Jurkat, Clone E6-1 (cell line): ENCODE data around the gene CDIP1. TPM values are rescaled to one million over a fixed set of nuclear protein-coding genes. Genes with fewer than 3 reads are reported as not detected.
"Not testable (repeated sequence)": the region's sequence is repeated elsewhere in the genome, so short reads cannot be mapped to it uniquely, and the experiment has no call there.

Experiments
- DNase-seq: peaks from one replicate; pipeline ENCODE4 v3.0.0-alpha.2; 2011; ENCODE audit warnings: low read depth, low spot score
- H3K4me3 ChIP-seq: 2 replicates; pipeline ENCODE4 v1.5.1; 2011; ENCODE audit warnings: mild to moderate bottlenecking, low read length, control low read depth, moderate library complexity
- polyA plus RNA-seq: library from polyadenylated mRNA; unstranded; fragments of >200 nt; gene quantifications from one replicate; pipeline ENCODE4 v1.2.1, GENCODE V29; 2012; ENCODE audit warnings: missing spikeins; ENCODE audit not compliant: insufficient read length, insufficient read depth

CDIP1 gene
- polyA plus RNA-seq, result 26.7 TPM

DNA sequence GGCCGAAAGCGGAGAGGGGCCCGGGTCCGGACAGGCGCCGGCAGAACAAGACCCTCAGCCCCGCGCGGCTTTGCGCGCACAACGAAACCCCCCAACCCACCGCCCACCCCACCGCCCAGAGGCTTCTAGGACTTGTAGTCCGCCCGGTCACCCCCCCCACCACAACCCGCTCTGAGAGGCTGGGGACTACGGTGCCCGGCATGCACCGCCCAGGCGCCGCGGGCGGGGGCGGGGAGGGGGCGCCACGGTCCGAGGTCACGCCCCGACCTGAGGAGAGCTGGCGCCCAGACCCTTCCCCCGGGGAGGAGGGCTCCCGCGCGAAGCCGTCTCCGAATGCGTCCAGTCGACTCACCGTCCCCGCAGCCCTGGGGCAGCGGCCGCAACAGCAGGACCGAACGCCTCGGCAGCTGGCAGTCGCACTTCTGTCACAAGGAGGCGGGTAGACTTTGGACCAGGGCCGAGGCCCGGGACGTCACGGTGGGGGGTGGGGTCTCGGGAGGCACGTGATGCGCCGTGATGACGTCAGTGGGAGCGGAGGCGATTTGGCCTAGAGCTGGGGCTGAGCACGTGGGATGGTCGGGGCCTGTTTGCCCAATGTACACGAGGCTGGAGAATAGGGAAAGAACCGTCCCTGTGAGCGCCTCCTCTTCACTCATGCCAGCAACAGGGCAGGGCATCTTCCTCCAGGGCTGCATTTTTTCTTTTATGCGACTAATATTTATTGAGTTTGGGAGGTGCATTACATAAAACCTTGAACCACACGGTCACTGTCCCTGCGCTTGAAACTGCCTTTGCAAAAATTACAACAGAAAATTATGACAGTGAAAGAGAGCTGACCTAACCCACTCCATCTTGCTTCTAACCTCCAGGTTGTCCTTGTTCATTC, at the start of gene CDIP1:
Gene CDIP1 (minus strand): TSS at position 424 of the 886 bp plus-strand sequence. CDS start 24,643 bp downstream, outside the sequence.
- peak; percentile 83 for DNase-seq

GRCh38 chr16:4586291-4586690, 47.7 kb upstream of the CDIP1 start:
- DNase-seq, result no peak
- no peak overlapping the region for H3K4me3 ChIP-seq

More for the DNA sequence above, at the start of gene CDIP1:
- H3K4me3 ChIP-seq, result peak within 1 kb of the TSS; percentile 53

DNA sequence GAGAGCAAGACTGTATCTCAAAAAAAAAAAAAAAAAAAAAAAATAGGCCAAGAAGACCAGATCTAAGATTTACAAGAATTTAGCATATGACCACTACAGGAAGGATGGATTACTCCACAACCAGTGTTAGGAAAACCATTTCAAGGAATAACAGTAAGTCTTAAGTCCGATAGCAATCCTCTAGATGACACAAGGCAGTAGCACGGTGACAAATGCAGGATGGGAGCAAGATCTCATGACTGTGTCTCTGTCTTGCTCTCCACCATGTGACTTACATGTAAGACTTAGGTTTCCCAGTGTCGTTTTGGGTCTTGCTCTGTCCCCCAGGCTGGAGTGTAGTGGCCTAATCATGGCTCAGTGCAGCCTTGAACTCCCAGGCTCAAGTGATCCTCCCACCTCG, 45.3 kb upstream of the CDIP1 start:
- DNase-seq, result no peak
- no peak overlapping the region for H3K4me3 ChIP-seq

- H3K4me3 ChIP-seq, result no peak overlapping the region
- DNase-seq, result no peak
Observed at GRCh38 chr16:4580250-4580649, 41.7 kb upstream of the CDIP1 start.

GRCh38 chr16:4578961-4579530, 40.5 kb upstream of the CDIP1 start:
- no peak overlapping the region for H3K4me3 ChIP-seq
- DNase-seq, result no peak

GRCh38 chr16:4576008-4576407, 37.4 kb upstream of the CDIP1 start:
- DNase-seq, result no peak
- H3K4me3 ChIP-seq, result no peak overlapping the region

GRCh38 chr16:4574919-4575705, 36.5 kb upstream of the CDIP1 start:
- H3K4me3 ChIP-seq, result no peak overlapping the region
- DNase-seq, result no peak

- H3K4me3 ChIP-seq, DNase-seq: not testable (repeated sequence)
Observed at GRCh38 chr16:4573926-4574325, 35.4 kb upstream of the CDIP1 start.

DNA sequence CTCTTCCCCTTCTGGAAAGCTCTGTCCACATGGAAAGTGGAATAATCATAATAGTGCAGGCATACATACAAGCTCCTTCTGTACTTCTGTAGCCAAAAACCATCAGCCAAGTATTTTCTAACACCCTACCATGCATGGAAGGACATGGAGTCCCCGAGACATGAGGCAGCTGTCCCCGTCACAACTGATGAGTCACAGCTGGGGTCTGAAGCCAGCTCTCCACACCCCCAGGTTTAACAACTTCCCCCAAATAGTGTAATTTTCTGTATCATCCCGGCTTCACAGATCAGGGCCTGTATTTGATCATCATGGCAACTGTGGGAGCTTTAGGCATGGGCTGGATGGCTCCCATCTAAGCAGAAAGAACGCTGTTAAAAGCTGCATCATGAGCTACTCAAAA, 34.1 kb upstream of the CDIP1 start:
- DNase-seq, result no peak
- H3K4me3 ChIP-seq, result no peak overlapping the region

DNA sequence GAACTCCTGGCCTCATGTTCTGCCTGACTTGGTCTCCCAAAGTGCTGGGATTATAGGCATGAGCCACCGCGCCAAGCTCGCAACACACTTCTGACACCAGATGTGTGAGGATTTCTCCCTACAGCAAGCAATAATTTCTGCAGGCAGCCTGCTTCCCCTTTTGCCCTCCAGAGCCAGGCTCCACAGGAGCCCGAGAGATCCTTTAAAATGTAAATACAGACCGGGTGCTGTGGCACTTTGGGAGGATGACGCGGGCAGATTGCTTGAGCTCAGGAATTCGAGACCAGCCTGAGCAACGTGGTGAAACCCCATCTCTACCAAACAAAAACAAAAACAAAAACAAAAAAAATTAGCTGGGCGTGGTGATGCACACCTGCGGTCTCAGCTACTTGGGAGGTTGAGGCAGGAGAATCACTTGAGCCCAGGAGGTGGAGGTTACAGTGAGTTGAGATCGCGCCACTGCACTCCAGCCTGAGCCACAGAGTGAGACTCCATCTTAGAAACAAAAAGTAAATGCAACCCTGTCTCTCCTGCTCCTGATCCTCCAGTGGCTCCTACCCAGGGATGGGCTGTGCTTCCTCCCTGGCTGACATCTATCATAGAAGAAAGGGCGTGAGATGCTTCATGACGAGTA, 32.2 kb upstream of the CDIP1 start:
- no peak overlapping the region for H3K4me3 ChIP-seq
- no peak for DNase-seq

- DNase-seq, result no peak
- H3K4me3 ChIP-seq, result no peak overlapping the region
Observed at GRCh38 chr16:4570086-4570485, 31.5 kb upstream of the CDIP1 start.

GRCh38 chr16:4566144-4566543, 27.6 kb upstream of the CDIP1 start:
- no peak for DNase-seq
- H3K4me3 ChIP-seq, result no peak overlapping the region

DNA sequence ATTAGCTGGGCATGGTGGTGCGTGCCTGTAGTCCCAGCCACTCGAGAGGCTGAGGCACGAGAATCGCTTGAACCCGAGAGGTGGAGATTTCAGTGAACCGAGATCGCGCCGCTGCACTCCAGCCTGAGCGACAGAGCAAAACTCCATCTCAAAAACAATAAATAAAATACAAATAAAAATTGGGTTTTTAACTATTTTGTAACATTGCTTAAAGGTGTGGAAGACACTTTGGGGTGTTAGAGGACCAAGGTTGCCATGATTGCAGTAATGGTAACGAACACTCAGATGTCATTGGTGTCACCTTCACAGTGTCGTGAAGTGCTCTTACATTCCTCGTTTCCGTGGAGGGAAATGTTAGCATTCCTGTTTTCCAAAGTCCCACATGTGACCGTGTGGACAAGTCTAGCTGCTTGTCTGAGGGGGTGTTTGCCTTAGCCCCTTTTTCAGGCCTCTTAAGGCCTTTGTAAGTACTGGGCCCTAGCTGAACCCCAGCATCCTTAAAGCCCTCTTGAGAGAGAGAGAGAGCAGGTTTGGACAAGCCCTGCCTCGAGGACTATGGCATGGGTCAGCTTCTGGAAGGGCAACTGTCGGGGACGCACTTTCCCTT, 26.2 kb upstream of the CDIP1 start:
- H3K4me3 ChIP-seq, result no peak overlapping the region
- DNase-seq, result no peak

GRCh38 chr16:4561596-4561995, 23.0 kb upstream of the CDIP1 start:
- no peak for DNase-seq
- H3K4me3 ChIP-seq, result no peak overlapping the region

DNA sequence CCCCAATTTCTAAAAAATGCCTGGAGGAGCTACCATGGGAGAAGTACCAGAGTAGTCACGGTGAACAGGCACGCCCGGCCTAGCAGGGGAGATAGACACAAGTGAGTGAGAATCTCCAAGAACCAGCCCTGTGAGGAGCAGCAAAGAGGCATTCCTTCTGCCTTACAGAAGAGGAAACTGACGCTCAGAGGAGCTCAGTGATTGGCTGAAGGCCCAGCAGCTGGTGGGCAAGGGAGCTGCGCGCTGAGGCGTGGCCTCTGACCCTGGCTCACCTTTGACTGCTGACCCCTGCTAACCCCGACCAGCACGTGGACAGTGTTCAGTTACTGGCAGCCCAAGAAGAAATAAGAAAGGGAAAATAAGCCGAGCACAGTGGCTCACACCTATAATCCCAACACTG, 19.4 kb upstream of the CDIP1 start:
- H3K4me3 ChIP-seq, result no peak overlapping the region
- DNase-seq, result no peak

- H3K4me3 ChIP-seq, result no peak overlapping the region
- DNase-seq, result no peak
Observed at GRCh38 chr16:4556580-4556979, 18.0 kb upstream of the CDIP1 start.

- no peak within 1 kb of the TSS for H3K4me3 ChIP-seq
- DNase-seq, result no peak
Observed at GRCh38 chr16:4556112-4556511, 17.5 kb upstream of the CDIP1 start, which contains the start of gene C16orf96. TSS of gene C16orf96 (plus strand) at chr16:4556340. CDS start at chr16:4556490, 150 bp downstream.

DNA sequence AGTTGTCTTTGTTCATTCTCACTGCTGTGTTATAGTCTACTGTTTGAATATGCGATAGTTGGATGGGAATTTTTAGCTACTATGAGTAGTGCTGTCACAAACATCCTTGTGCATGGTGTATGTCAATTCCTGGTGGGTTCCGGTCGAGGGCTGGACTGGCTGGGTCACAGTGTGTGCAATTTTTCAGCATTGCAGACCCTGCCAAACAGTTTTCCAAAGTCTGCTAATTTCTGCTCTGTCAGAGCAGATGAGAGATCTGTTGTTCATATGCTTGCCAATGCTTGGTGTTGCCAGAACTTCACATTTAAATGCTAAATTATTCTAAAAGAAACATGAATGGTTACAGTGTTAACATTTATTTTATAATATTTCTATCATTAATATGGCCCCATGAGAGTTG, 14.0 kb upstream of the CDIP1 start:
- H3K4me3 ChIP-seq, result no peak overlapping the region
- no peak for DNase-seq

DNA sequence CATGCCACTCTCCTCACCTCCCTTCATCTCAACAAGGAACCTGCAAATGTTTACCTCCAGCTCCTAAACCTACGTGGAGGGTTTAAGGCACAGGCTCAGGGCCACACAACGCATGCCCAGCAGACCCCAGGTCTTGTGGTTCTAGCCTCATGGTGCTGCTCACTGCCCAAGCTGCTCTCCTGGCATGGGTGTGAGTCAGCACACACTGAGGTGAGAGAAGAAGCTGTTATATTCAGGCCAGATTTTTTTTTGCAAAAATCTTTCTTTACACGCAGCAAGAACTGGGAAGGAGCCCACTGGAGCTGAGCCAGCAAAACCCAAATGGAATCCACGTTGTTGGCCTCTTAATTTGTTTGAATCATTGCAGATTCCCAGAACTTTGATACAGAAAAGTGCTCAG, 12.0 kb upstream of the CDIP1 start:
- H3K4me3 ChIP-seq, result no peak overlapping the region
- DNase-seq, result no peak
